ENCODE results near the gene CKAP5. TPM values are rescaled to one million over a fixed set of nuclear protein-coding genes. Genes with fewer than 3 reads are reported as not detected.

CKAP5 gene
- total RNA-seq, 1 experiment from 2014 or later = 190 TPM

DNA sequence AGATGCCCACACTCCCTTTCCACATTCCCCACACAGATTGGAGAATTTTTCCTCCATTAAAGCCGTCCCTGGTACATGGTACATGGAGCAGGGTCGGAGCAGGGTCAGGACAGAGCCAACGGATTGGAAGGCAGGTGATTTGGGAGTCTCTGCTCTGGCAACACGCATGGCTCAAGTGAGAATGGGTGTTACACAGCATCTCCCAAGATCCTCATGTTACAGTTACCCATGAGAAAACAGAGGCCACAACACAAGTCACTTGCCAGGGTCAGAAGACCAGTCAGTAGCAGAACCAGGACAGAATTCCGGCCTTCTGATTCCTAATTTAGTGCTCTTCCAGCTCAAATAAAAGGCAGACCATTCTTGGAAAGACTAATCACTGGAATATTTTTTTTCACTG, 134.8 kb downstream of the CKAP5 start:
- H3K4me1 Mint-ChIP-seq = no peaks in the 10 kb centered on the region
- H3K27ac Mint-ChIP-seq = no peak overlapping the region
- DNase-seq = no peak
- H3K4me2 ChIP-seq (ENCODE audit: insufficient read depth, insufficient read length, low read length) = no peak overlapping the region
- no peak overlapping the region for H3K18ac ChIP-seq (ENCODE audit: insufficient read length, low read depth, low read length)
- H3K9ac ChIP-seq (ENCODE audit: extremely low read depth, insufficient read length, low read length) = no peak overlapping the region
- TF ChIP-seq, protein P1, sequence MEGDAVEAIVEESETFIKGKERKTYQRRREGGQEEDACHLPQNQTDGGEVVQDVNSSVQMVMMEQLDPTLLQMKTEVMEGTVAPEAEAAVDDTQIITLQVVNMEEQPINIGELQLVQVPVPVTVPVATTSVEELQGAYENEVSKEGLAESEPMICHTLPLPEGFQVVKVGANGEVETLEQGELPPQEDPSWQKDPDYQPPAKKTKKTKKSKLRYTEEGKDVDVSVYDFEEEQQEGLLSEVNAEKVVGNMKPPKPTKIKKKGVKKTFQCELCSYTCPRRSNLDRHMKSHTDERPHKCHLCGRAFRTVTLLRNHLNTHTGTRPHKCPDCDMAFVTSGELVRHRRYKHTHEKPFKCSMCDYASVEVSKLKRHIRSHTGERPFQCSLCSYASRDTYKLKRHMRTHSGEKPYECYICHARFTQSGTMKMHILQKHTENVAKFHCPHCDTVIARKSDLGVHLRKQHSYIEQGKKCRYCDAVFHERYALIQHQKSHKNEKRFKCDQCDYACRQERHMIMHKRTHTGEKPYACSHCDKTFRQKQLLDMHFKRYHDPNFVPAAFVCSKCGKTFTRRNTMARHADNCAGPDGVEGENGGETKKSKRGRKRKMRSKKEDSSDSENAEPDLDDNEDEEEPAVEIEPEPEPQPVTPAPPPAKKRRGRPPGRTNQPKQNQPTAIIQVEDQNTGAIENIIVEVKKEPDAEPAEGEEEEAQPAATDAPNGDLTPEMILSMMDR (conservative IDR thresholded peaks at IDR 0.05) = no peak
- no CpG with 5 or more reads among the region's 5 CpGs for WGBS (ENCODE audit: extremely low coverage, insufficient read length, low lambda C conversion rate)
- H3K14ac ChIP-seq (ENCODE audit: insufficient read depth, low read length) = no peak overlapping the region
- H3K4me1 ChIP-seq (ENCODE audit: insufficient read depth, low read length) = no peaks in the 10 kb centered on the region
- H2BK15ac ChIP-seq (ENCODE audit: low read depth, low read length) = no peak overlapping the region
- H4K8ac ChIP-seq (replicated peaks; ENCODE audit: insufficient read length, low read depth, low read length) = no peak overlapping the region
- no peaks in the 10 kb centered on the region for H3K27me3 Mint-ChIP-seq (ENCODE audit: low read depth)
- no peaks in the 10 kb centered on the region for H3K9me3 Mint-ChIP-seq
- no peak overlapping the region for H4K5ac ChIP-seq (ENCODE audit: insufficient read length, low read depth, low read length)
- no peak overlapping the region for H2BK12ac ChIP-seq (ENCODE audit: insufficient read length, low read depth, low read length)
- H3K27ac ChIP-seq (ENCODE audit: insufficient read length, low read depth, low read length) = no peak overlapping the region
- H3K56ac ChIP-seq (ENCODE audit: insufficient read length, low read depth, low read length) = no peak overlapping the region
- no peak overlapping the region for H3T11ph ChIP-seq (ENCODE audit: low read length)
- no peak overlapping the region for H3K23ac ChIP-seq (ENCODE audit: insufficient read length, low read depth, low read length)
- no peak overlapping the region for H2BK120ac ChIP-seq (ENCODE audit: low read depth, low read length, poor library complexity, severe bottlenecking)
- no peaks in the 10 kb centered on the region for H3K79me2 ChIP-seq (ENCODE audit: insufficient read depth, low read length)
- no peak overlapping the region for H4K91ac ChIP-seq (ENCODE audit: insufficient read length, low read depth, low read length)
- no peak overlapping the region for H2BK5ac ChIP-seq (ENCODE audit: insufficient read length, low read length)
- H3K27me3 ChIP-seq (ENCODE audit: insufficient read depth, low read length) = no peaks in the 10 kb centered on the region
- no peak overlapping the region for H3K4ac ChIP-seq (ENCODE audit: low read depth, low read length)
- no peaks in the 10 kb centered on the region for H3K79me1 ChIP-seq (ENCODE audit: insufficient read depth, low read depth, low read length, poor library complexity, severe bottlenecking)
- H2AK5ac ChIP-seq (ENCODE audit: insufficient read length, low read length) = no peak overlapping the region
- no peak overlapping the region for H2AFZ ChIP-seq (ENCODE audit: low read length)
- no peaks in the 10 kb centered on the region for H4K20me1 ChIP-seq (ENCODE audit: control insufficient read depth, insufficient read depth, insufficient read length)
- H3K4me3 Mint-ChIP-seq = no peak overlapping the region
- no peaks in the 10 kb centered on the region for H3K23me2 ChIP-seq (ENCODE audit: insufficient read length, low read depth, low read length, poor library complexity, severe bottlenecking)
- peaks cover 0 to 13% (median 0%) of the 10 kb centered on the region in 3 experiments; a peak in 3 of 7 replicates for H3K36me3 Mint-ChIP-seq (ENCODE audit: insufficient read depth in 1 of 3, low read depth in 3 of 3)
- no peaks in the 10 kb centered on the region for H3K9me3 ChIP-seq (ENCODE audit: control insufficient read depth, low read depth, low read length)
- no peak overlapping the region for H2BK20ac ChIP-seq (ENCODE audit: low read depth, low read length, poor library complexity, severe bottlenecking)
